Transverse colon (tissue), 4 donors: ENCODE measurements around the gene GAREM1. TPM values are rescaled to one million over a fixed set of nuclear protein-coding genes. Genes with fewer than 3 reads are reported as not detected.
A peak's percentile ranks its signal among the peaks of the same experiment; 100 is the strongest.

Experiments used
- DNase-seq: peaks from one replicate; pipeline ENCODE4 v3.0.0-alpha.2; 2019
- H3K27ac ChIP-seq, 4 donors: fragments of 200-600 bp; sonication (generic); 2 replicates each; pipeline ENCODE4 v1.5.1; 2016 to 2018; ENCODE audit warnings: inconsistent platforms in 4 of 4
- H3K27me3 ChIP-seq: fragments of 200-600 bp; sonication (generic); 2 replicates; pipeline ENCODE4 v1.5.1; 2017; ENCODE audit warnings: inconsistent platforms
- H3K36me3 ChIP-seq, 4 donors: fragments of 200-600 bp; sonication (generic); 2 replicates each; pipeline ENCODE4 v1.5.1; 2017 to 2019; ENCODE audit warnings: inconsistent platforms in 4 of 4
- H3K4me1 ChIP-seq, 4 donors: fragments of 200-600 bp; sonication (generic); 2 replicates each; pipeline ENCODE4 v1.5.1; 2017 to 2020; ENCODE audit warnings: inconsistent platforms in 4 of 4
- H3K4me3 ChIP-seq, 4 donors: fragments of 200-600 bp; sonication (generic); 1 replicate in 1 of 4; 2 replicates in 3 of 4; pipeline versions ENCODE4 v1.5.1 to v1.6.1; 2017 to 2019; ENCODE audit warnings: inconsistent platforms in 4 of 4
- H3K9me3 ChIP-seq, 2 donors: fragments of 200-600 bp; sonication (generic); 2 replicates each; pipeline ENCODE4 v1.5.1; 2017 to 2019; ENCODE audit warnings: inconsistent platforms in 2 of 2
- EP300 ChIP-seq: sonication (generic); formaldehyde crosslinking; IDR thresholded peaks from one replicate; pipeline ENCODE4 v1.6.1; 2017; ENCODE audit warnings: antibody characterized with exemption, low read depth
- POLR2A ChIP-seq: fragments of 450-650 bp; IDR thresholded peaks from one replicate; pipeline ENCODE4 v1.6.1; 2016; ENCODE audit warnings: antibody characterized with exemption, mild to moderate bottlenecking, moderate library complexity
- POLR2AphosphoS5 ChIP-seq, 3 donors: sonication (generic); formaldehyde crosslinking; IDR thresholded peaks; one replicate each; pipeline ENCODE4 v1.6.1; 2016; ENCODE audit warnings: antibody characterized with exemption in 3 of 3
- WGBS, 2 donors: methylation state at CpG; one replicate each; pipeline ENCODE4 v1.1.5; 2018; ENCODE audit warnings: low coverage in 1 of 2; 5-methylcytosine and 5-hydroxymethylcytosine counted together
- in situ Hi-C, 4 donors: fragments of 200-750 bp; cut with MboI; loops; one replicate each; pipeline versions ENCODE4 v1.15.0 to v1.15.1; 2017; ENCODE audit warnings: low sequenced_read_pairs in 3 of 4, low pct_ligation_motif_present in 1 of 4, low pct_unique_long_range_greater_than_20kb in 1 of 4
- intact Hi-C: fragments of 100-400 bp; cut with DNase I; formaldehyde crosslinking; loops from one replicate; pipeline ENCODE4 v1.15.1; 2023; ENCODE audit warnings: low total_unique reads
- total RNA-seq, 4 donors: library from RNA; depleted of rRNA; stranded (reverse); fragments of >200 nt; gene quantifications; one replicate each; pipeline ENCODE4 v1.1.0, GENCODE V29; 2016
- TF ChIP-seq, protein P1 (sequence below), 5 experiments: fragments of 200-600 bp in 3 of 5; fragments of 450-650 bp in 2 of 5; sonication (generic) in 3 of 5; IDR thresholded peaks; 1 replicate in 2 of 5; 2 replicates in 3 of 5; pipeline ENCODE4 v1.5.1; 2016 to 2017; ENCODE audit warnings: antibody characterized with exemption in 5 of 5, inconsistent platforms in 3 of 5, mild to moderate bottlenecking in 2 of 5, moderate library complexity in 1 of 5

The GAREM1 gene
- total RNA-seq, 4 donors from 2014 or later: 7.9 to 47.6 (median 25.9) TPM

DNA sequence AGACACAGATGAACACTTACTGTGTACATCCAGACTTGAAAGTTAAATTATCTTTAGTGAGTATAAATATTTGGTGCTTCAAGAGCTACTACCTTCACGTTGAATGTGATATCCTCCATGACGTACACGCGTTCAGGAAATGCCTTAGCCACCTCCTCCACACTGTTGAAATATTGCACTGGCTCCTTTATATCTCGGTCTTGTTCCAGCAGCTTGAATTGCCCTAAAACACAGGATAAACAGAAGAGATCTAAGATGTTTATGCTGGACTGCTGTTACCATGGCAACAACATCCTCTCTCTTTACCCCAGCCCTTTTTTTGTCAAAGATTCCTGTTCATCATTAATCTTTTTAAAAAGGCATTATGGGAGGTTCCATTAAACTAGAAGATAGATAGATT lies 160.6 kb downstream of the GAREM1 start:
- in situ Hi-C loops: no loop called here
- Histone ChIP-seq H3K27ac (peak overlapping the region; percentile 49 to 72 (median 70)), H3K9me3 (no peaks in the 10 kb centered on the region), H3K36me3 (no peaks in the 10 kb centered on the region), H3K4me1 (peaks cover 0 to 14% (median 0%) of the 10 kb centered on the region in 4 donors), H3K4me3 (no peak overlapping the region), H3K27me3 (no peaks in the 10 kb centered on the region)
- no peak for DNase-seq
- TF ChIP-seq POLR2AphosphoS5 (IDR thresholded peaks at IDR 0.05): no peak
- 57 to 71% methylated on average over 5 of the region's 5 CpGs for WGBS, 2 donors
- intact Hi-C loops: loop anchor here (5.0 kb wide), 1 partner anchor 37 kb away; no protein-coding TSS in a partner anchor

DNA sequence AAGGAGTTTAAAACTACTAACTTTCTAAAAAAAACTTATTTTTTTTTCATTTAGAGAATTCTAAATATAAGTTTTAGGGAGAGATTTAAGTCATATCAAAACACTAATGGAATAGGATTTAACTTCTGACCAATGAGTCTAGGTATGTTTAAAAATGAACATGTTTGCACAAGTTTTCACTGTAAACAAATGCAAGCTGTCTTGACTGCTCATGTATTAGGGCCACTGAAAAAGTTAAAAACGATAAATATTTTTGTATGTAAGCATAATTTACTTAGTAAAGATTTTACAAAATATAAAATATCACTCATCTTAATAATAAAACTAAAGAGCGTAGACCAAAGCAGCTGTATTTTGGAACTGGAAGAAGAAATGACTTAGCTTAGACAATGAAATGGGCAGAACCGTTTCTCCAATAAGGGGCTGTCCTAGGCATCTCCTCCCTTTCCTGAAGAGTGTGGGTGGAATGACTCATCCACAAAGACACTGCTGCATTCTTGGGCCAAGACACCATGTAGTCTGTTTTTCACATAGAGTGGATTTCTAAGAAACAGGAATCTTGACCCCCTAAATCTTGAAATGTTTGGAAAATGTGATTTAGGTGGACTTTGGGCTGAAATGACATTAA lies 162.1 kb downstream of the GAREM1 start:
- peak overlapping the region; percentile 49 to 72 (median 70) for H3K27ac ChIP-seq
- DNase-seq: no peak
- WGBS, 2 donors: 50 to 55% methylated on average over 3 of the region's 3 CpGs
- TF ChIP-seq EP300 (no peak), POLR2AphosphoS5 (IDR thresholded peaks at IDR 0.05) (peak in 1 of 3 donors; percentile 11), POLR2A (no peak)
- TF ChIP-seq, protein P1, sequence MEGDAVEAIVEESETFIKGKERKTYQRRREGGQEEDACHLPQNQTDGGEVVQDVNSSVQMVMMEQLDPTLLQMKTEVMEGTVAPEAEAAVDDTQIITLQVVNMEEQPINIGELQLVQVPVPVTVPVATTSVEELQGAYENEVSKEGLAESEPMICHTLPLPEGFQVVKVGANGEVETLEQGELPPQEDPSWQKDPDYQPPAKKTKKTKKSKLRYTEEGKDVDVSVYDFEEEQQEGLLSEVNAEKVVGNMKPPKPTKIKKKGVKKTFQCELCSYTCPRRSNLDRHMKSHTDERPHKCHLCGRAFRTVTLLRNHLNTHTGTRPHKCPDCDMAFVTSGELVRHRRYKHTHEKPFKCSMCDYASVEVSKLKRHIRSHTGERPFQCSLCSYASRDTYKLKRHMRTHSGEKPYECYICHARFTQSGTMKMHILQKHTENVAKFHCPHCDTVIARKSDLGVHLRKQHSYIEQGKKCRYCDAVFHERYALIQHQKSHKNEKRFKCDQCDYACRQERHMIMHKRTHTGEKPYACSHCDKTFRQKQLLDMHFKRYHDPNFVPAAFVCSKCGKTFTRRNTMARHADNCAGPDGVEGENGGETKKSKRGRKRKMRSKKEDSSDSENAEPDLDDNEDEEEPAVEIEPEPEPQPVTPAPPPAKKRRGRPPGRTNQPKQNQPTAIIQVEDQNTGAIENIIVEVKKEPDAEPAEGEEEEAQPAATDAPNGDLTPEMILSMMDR (IDR thresholded peaks at IDR 0.05): no peak
- H3K4me3 ChIP-seq: no peak overlapping the region
- no peaks in the 10 kb centered on the region for H3K36me3 ChIP-seq
- in situ Hi-C loops (no loop called here), intact Hi-C loops (no loop called here)
- H3K9me3 ChIP-seq: no peaks in the 10 kb centered on the region
- H3K27me3 ChIP-seq: no peaks in the 10 kb centered on the region
- H3K4me1 ChIP-seq: peaks cover 0 to 14% (median 0%) of the 10 kb centered on the region in 4 donors

DNA sequence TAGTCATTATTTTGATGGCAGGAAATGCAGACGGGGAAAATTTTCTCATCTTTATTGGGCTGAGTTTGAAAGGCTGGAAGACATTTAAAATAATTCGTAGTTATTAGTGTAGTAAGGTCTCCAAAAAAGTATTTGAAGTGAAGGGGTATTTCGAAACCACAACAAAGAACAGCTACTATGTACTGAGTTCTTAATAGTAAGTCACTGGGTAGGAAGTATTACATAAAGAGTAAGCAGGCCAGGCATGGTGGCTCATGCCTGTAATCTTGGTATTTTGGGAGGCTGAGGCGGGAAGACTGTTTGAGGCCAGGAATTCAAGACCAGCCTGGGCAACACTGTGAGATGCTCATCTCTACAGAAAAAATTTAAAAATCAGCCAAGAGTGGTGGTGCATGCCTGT lies 167.3 kb downstream of the GAREM1 start:
- in situ Hi-C loops (no loop called here), intact Hi-C loops (no loop called here)
- DNase-seq: no peak
- Histone ChIP-seq H3K4me3 (no peak overlapping the region), H3K36me3 (no peaks in the 10 kb centered on the region), H3K9me3 (no peaks in the 10 kb centered on the region), H3K27me3 (no peaks in the 10 kb centered on the region), H3K27ac (no peak overlapping the region), H3K4me1 (peaks cover 0 to 14% (median 6%) of the 10 kb centered on the region in 4 donors)
- 87 to 88% methylated on average over 4 of the region's 4 CpGs for WGBS, 2 donors
- no peak for TF ChIP-seq POLR2A
- no peak for TF ChIP-seq POLR2AphosphoS5 (IDR thresholded peaks at IDR 0.05)
- TF ChIP-seq, protein P1 (IDR thresholded peaks at IDR 0.05): no peak
- no peak for TF ChIP-seq EP300

DNA sequence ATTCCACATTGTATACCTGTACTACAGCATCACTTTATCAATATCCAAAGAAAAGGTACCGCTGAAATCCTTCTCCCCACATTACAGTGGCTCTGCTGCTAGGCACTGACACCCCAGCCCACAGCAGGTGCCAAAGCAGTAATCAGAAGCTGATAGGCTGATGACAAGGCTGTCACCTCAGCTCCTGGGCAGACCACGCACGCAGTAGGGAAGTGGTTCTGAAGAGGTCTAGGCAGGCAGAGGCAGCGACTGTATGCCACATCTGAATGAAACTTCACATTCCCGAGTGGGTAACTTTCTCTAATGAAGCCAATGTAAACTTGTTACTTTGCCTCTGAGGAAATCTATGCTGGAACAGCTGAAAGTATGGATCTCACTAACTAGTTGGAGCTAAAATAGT lies 167.9 kb downstream of the GAREM1 start:
- intact Hi-C loops (no loop called here), in situ Hi-C loops (no loop called here)
- no peaks in the 10 kb centered on the region for H3K27me3 ChIP-seq
- TF ChIP-seq, protein P1 (IDR thresholded peaks at IDR 0.05): no peak
- TF ChIP-seq POLR2AphosphoS5 (IDR thresholded peaks at IDR 0.05) (no peak), POLR2A (no peak)
- H3K27ac ChIP-seq: peak overlapping the region in 1 of 4 donors; percentile 52
- H3K4me3 ChIP-seq: no peak overlapping the region
- peaks cover 0 to 19% (median 6%) of the 10 kb centered on the region in 4 donors for H3K4me1 ChIP-seq
- no peaks in the 10 kb centered on the region for H3K36me3 ChIP-seq
- no peak for DNase-seq
- H3K9me3 ChIP-seq: no peaks in the 10 kb centered on the region
- WGBS, 2 donors: 80 to 91% methylated on average over 1 to 5 of the region's 5 CpGs
